ENCODE data around the gene MAP7D2. TPM values are rescaled to one million over a fixed set of nuclear protein-coding genes. Genes with fewer than 3 reads are reported as not detected.
A peak's percentile ranks its signal among the peaks of the same experiment; 100 is the strongest.
"Not testable (repeated sequence)": the region's sequence is repeated elsewhere in the genome, so short reads cannot be mapped to it uniquely, and the experiment has no call there.

MAP7D2 gene
- under 0.01 TPM in 1 of 2 replicates, not detected in the other for total RNA-seq

- no peak for TF ChIP-seq CTCF (IDR thresholded peaks at IDR 0.05; ENCODE audit: insufficient read depth, low read depth, low read length)
- H3K4me3 ChIP-seq (ENCODE audit: low read depth, low read length) = peak within 1 kb of the TSS; percentile 35
- no peak for DNase-seq (ENCODE audit: low read depth)
These were observed at the start of gene MAP7D2 for GRCh38 chrX:20116577-20117240. Gene MAP7D2, minus strand, starts transcription at chrX:20116907. Its CDS starts 28 bp downstream, at chrX:20116879.

- H3K4me3 ChIP-seq (ENCODE audit: low read depth, low read length); DNase-seq (ENCODE audit: low read depth): not testable (repeated sequence)
These were observed 45.8 kb upstream of the MAP7D2 start for GRCh38 chrX:20162516-20162915.

GRCh38 chrX:20159797-20160385 lies 43.2 kb upstream of the MAP7D2 start:
- no peak for DNase-seq (ENCODE audit: low read depth)
- no peak overlapping the region for H3K4me3 ChIP-seq (ENCODE audit: low read depth, low read length)
- TF ChIP-seq CTCF (IDR thresholded peaks at IDR 0.05; ENCODE audit: insufficient read depth, low read depth, low read length) = no peak

GRCh38 chrX:20151689-20152088 lies 35.0 kb upstream of the MAP7D2 start:
- no peak for DNase-seq (ENCODE audit: low read depth)
- no peak overlapping the region for H3K4me3 ChIP-seq (ENCODE audit: low read depth, low read length)
- no peak for TF ChIP-seq CTCF (IDR thresholded peaks at IDR 0.05; ENCODE audit: insufficient read depth, low read depth, low read length)

GRCh38 chrX:20149326-20149725 lies 32.6 kb upstream of the MAP7D2 start:
- no peak for DNase-seq (ENCODE audit: low read depth)
- H3K4me3 ChIP-seq (ENCODE audit: low read depth, low read length) = no peak overlapping the region
- no peak for TF ChIP-seq CTCF (IDR thresholded peaks at IDR 0.05; ENCODE audit: insufficient read depth, low read depth, low read length)

- no peak for TF ChIP-seq CTCF (IDR thresholded peaks at IDR 0.05; ENCODE audit: insufficient read depth, low read depth, low read length)
- DNase-seq (ENCODE audit: low read depth) = no peak
These were observed 30.9 kb upstream of the MAP7D2 start for GRCh38 chrX:20147561-20147960.

GRCh38 chrX:20144491-20144890 lies 27.8 kb upstream of the MAP7D2 start:
- peak; percentile 13 for DNase-seq (ENCODE audit: low read depth)
- no peak for TF ChIP-seq CTCF (IDR thresholded peaks at IDR 0.05; ENCODE audit: insufficient read depth, low read depth, low read length)
- no peak overlapping the region for H3K4me3 ChIP-seq (ENCODE audit: low read depth, low read length)

More at GRCh38 chrX:20147561-20147960, 30.9 kb upstream of the MAP7D2 start:
- H3K4me3 ChIP-seq (ENCODE audit: low read depth, low read length) = no peak overlapping the region
